Measurements from ENCODE around the gene EOLA1. TPM values are rescaled to one million over a fixed set of nuclear protein-coding genes. Genes with fewer than 3 reads are reported as not detected.

EOLA1 gene
- 14.9 TPM for total RNA-seq

GRCh38 chrX:149540621-149541520 lies at the start of gene EOLA1:
EOLA1 (plus strand) TSS chrX:149541012; CDS start chrX:149545631, 4,619 bp downstream.

GRCh38 chrX:149504915-149505651 lies 35.7 kb upstream of the EOLA1 start, which contains the start of gene IDS:
IDS (minus strand) TSS chrX:149505306; CDS start chrX:149505137, 169 bp downstream.

GRCh38 chrX:149549701-149550100 lies 8.9 kb downstream of the EOLA1 start, which contains the start of gene HSFX3:
HSFX3 (minus strand) TSS chrX:149549924; CDS start chrX:149549852, 72 bp downstream.

GRCh38 chrX:149587359-149587758 lies 46.5 kb downstream of the EOLA1 start, which contains the start of gene MAGEA9B:
MAGEA9B (minus strand) TSS chrX:149587459; CDS start chrX:149583179, 4,280 bp downstream.

GRCh38 chrX:149595214-149595613 lies 54.4 kb downstream of the EOLA1 start, which contains the start of gene HSFX2:
HSFX2 (minus strand) TSS chrX:149595314; CDS start chrX:149594700, 614 bp downstream.

Other genes with a start within 250 kb of the EOLA1 start
- 40.8 TPM for gene IDS, start 35.7 kb upstream of the EOLA1 start, total RNA-seq
- gene HSFX3, start 8.9 kb downstream of the EOLA1 start, total RNA-seq: not detected
- not detected for gene MAGEA9B, start 46.4 kb downstream of the EOLA1 start, total RNA-seq
- gene HSFX2, start 54.3 kb downstream of the EOLA1 start, total RNA-seq: 1.2 TPM
- 35.7 TPM for gene TMEM185A, start 90.8 kb downstream of the EOLA1 start, total RNA-seq
- not detected for gene MAGEA11, start 171.0 kb downstream of the EOLA1 start, total RNA-seq
- gene HSFX1, start 233.1 kb downstream of the EOLA1 start, total RNA-seq: 1.7 TPM
- not detected for gene MAGEA9, start 240.9 kb downstream of the EOLA1 start, total RNA-seq

Measured in metanephros (tissue), 1 donor.